ENCODE results near the gene ADD3.
"Not testable (repeated sequence)": the region's sequence is repeated elsewhere in the genome, so short reads cannot be mapped to it uniquely, and the experiment has no call there.

Gene ADD3

DNA sequence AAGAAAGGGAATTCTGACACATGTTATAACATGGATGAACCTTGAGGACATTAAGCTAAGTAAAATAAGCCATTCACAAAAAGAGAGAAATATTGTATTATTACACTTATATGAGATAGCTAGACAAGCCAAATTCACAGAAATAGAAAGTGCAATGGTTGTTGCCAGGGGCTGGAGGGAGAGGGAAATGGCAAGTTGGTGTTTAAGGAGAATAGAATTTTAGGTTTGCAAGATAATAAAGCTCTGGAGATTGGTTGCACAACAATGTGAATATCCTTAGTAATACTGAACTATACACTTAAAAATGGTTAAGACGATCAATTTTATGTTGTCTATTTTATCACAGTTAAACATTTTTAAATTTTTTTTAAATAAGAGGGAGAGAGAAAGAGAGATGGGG is 25.0 kb upstream of the ADD3 start (continued):
- TF ChIP-seq, protein P1, sequence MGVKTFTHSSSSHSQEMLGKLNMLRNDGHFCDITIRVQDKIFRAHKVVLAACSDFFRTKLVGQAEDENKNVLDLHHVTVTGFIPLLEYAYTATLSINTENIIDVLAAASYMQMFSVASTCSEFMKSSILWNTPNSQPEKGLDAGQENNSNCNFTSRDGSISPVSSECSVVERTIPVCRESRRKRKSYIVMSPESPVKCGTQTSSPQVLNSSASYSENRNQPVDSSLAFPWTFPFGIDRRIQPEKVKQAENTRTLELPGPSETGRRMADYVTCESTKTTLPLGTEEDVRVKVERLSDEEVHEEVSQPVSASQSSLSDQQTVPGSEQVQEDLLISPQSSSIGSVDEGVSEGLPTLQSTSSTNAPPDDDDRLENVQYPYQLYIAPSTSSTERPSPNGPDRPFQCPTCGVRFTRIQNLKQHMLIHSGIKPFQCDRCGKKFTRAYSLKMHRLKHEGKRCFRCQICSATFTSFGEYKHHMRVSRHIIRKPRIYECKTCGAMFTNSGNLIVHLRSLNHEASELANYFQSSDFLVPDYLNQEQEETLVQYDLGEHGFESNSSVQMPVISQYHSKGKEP (tag by site-specific recombination; IDR thresholded peaks at IDR 0.05), result no peak

DNA sequence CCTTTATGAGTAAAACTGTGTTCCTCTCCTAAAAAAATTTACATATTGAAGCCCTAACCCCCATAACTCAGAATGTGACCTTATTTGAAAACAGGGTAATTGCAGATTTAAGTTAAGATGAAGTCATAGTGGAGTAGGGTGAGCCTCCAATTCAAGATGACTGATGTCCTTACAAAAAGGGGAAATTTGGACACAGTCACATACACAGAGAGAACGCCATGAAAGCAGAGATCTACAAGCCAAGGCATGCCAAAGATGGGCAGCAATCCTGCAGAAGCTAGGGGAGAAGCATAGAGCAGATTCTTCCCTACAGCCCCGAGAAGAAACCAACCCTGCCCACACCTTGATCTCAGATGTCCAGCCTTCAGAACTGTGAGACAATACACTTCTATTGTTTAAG is 23.8 kb upstream of the ADD3 start:
- no peaks in the 10 kb centered on the region for H3K9me3 ChIP-seq (ENCODE audit: control insufficient read depth, insufficient read depth, low read depth, low read length)
- no peaks in the 10 kb centered on the region; the same call in 1 of the 2 replicates for H3K4me1 ChIP-seq (ENCODE audit: control insufficient read depth, insufficient read depth, low read length)
- H3K4me3 ChIP-seq (ENCODE audit: low read depth, low read length), result no peak overlapping the region
- POLR2A ChIA-PET, result no interaction called here
- CTCF ChIA-PET, result interaction anchor here (0.6 to 0.9 kb wide), 3 partner anchors 22 to 92 kb away, joined by 3 read pairs; no protein-coding TSS in a partner anchor
- no peaks in the 10 kb centered on the region for H3K36me3 ChIP-seq (ENCODE audit: control insufficient read depth in 2 of 2, insufficient read depth in 1 of 2, low read length in 2 of 2)
- H3K27ac ChIP-seq (ENCODE audit: extremely low read depth, low read depth, low read length), result no peak overlapping the region
- TF ChIP-seq, protein P2, sequence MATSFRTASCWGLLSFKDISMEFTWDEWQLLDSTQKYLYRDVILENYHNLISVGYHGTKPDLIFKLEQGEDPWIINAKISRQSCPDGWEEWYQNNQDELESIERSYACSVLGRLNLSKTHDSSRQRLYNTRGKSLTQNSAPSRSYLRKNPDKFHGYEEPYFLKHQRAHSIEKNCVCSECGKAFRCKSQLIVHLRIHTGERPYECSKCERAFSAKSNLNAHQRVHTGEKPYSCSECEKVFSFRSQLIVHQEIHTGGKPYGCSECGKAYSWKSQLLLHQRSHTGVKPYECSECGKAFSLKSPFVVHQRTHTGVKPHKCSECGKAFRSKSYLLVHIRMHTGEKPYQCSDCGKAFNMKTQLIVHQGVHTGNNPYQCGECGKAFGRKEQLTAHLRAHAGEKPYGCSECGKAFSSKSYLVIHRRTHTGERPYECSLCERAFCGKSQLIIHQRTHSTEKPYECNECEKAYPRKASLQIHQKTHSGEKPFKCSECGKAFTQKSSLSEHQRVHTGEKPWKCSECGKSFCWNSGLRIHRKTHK (tag by site-specific recombination; IDR thresholded peaks at IDR 0.05), result no peak
- TF ChIP-seq ZNF707 (tag by site-specific recombination; IDR thresholded peaks at IDR 0.05) (no peak), ZNF510 (tag by site-specific recombination; IDR thresholded peaks at IDR 0.05; ENCODE audit: insufficient replicate concordance) (no peak), ZBTB7A (tag by site-specific recombination; IDR thresholded peaks at IDR 0.05; ENCODE audit: low read depth) (no peak), ZNF426 (tag by site-specific recombination; IDR thresholded peaks at IDR 0.05) (no peak), ZNF324 (tag by site-specific recombination; IDR thresholded peaks at IDR 0.05) (no peak), SCRT2 (tag by site-specific recombination; IDR thresholded peaks at IDR 0.05) (no peak), ZNF544 (tag by site-specific recombination; IDR thresholded peaks at IDR 0.05) (no peak), ZNF596 (tag by site-specific recombination; IDR thresholded peaks at IDR 0.05) (no peak)
- TF ChIP-seq, protein P3, sequence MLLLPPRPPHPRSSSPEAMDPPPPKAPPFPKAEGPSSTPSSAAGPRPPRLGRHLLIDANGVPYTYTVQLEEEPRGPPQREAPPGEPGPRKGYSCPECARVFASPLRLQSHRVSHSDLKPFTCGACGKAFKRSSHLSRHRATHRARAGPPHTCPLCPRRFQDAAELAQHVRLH (tag by site-specific recombination; IDR thresholded peaks at IDR 0.05), result no peak
- TF ChIP-seq, protein P4, sequence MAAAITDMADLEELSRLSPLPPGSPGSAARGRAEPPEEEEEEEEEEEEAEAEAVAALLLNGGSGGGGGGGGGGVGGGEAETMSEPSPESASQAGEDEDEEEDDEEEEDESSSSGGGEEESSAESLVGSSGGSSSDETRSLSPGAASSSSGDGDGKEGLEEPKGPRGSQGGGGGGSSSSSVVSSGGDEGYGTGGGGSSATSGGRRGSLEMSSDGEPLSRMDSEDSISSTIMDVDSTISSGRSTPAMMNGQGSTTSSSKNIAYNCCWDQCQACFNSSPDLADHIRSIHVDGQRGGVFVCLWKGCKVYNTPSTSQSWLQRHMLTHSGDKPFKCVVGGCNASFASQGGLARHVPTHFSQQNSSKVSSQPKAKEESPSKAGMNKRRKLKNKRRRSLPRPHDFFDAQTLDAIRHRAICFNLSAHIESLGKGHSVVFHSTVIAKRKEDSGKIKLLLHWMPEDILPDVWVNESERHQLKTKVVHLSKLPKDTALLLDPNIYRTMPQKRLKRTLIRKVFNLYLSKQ (tag by site-specific recombination; IDR thresholded peaks at IDR 0.05; ENCODE audit: borderline replicate concordance), result no peak

DNA sequence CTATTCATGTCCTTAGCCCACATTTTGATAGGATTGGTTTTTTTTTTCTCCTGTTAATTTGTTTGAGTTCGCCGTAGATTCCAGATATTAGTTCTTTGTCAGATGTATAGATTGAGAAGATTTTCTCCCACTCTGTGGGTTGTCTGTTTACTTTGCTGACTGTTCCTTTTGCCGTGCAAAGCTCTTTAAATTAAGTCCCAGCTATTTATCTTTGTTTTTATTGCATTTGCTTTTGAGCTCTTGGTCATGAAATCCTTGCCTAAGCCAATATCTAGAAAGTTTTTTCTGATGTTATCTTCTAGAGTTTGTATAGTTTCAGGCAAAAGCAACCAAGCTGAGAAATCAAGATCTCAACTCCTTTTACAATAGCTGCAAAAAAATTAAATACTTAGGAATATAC is 22.0 kb upstream of the ADD3 start:
- H3K9me3 ChIP-seq (ENCODE audit: control insufficient read depth, insufficient read depth, low read depth, low read length); H3K27ac ChIP-seq (ENCODE audit: extremely low read depth, low read depth, low read length); CTCF ChIA-PET; H3K36me3 ChIP-seq (ENCODE audit: control insufficient read depth in 2 of 2, insufficient read depth in 1 of 2, low read length in 2 of 2); H3K4me3 ChIP-seq (ENCODE audit: low read depth, low read length); H3K4me1 ChIP-seq (ENCODE audit: control insufficient read depth, insufficient read depth, low read length); POLR2A ChIA-PET: not testable (repeated sequence)
- TF ChIP-seq FEZF1 (tag by site-specific recombination; IDR thresholded peaks at IDR 0.05), result peak; percentile 58

DNA sequence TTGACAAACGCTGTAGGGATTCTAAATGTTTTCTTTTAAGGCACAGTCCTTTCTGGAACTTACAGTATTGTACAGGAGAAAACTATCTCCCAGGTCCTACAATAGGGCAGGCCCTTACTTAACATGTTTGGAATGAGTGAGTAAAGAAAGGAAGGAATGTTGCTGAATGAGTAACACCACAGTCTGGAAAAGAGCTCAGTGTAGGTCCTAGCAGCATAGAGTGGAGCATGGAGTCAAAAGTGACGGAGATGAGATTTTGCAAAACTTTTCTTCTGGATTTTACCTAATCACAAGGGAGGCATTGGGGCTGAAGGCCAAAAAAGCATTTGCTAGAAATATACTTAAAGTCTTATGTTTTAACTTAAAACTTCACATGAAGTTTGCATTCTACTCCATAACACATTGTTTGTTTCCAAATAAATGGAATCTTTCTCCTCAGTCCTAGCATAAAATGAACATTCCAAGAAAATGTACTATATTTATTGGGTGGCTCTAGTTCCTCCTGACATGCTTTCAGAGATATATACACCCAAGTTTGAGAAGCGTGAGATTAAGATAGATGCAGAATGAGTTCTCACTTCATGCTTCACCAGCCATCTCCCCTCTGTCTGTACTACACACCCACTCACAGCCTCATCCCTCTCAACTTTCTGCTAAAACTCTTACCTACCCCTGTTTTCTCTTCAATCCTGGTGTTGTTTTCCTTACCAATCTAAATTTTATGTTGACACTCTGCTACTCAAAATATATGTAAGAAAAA is 20.2 kb upstream of the ADD3 start:
- Histone ChIP-seq H3K4me3 (ENCODE audit: low read depth, low read length) (no peak overlapping the region), H3K9me3 (ENCODE audit: control insufficient read depth, insufficient read depth, low read depth, low read length) (no peaks in the 10 kb centered on the region), H3K27ac (ENCODE audit: extremely low read depth, low read depth, low read length) (no peak overlapping the region), H3K4me1 (ENCODE audit: control insufficient read depth, insufficient read depth, low read length) (no peaks in the 10 kb centered on the region; the same call in 1 of the 2 replicates), H3K36me3 (ENCODE audit: control insufficient read depth in 2 of 2, insufficient read depth in 1 of 2, low read length in 2 of 2) (no peaks in the 10 kb centered on the region)
- ChIA-PET CTCF (interaction anchor here (0.6 to 2.9 kb wide), 4 partner anchors 9 to 211 kb away, joined by 3 to 14 read pairs (median 3); no protein-coding TSS in a partner anchor), POLR2A (interaction anchor here (0.6 to 1.6 kb wide), 2 partner anchors 17 to 20 kb away, joined by 3 to 5 read pairs; partner anchors contain the start of gene ADD3)
- TF ChIP-seq ZNF157 (tag by site-specific recombination; IDR thresholded peaks at IDR 0.05), result no peak
- TF ChIP-seq, protein P2 (tag by site-specific recombination; IDR thresholded peaks at IDR 0.05), result no peak
- TF ChIP-seq KLF8 (tag by site-specific recombination; IDR thresholded peaks at IDR 0.05), result no peak
- no peak for TF ChIP-seq ZNF248 (tag by site-specific recombination; IDR thresholded peaks at IDR 0.05)
- TF ChIP-seq ZNF423 (tag by site-specific recombination; IDR thresholded peaks at IDR 0.05), result no peak
- TF ChIP-seq ZNF830 (tag by site-specific recombination; IDR thresholded peaks at IDR 0.05; ENCODE audit: low read depth), result no peak
- TF ChIP-seq, protein P5, sequence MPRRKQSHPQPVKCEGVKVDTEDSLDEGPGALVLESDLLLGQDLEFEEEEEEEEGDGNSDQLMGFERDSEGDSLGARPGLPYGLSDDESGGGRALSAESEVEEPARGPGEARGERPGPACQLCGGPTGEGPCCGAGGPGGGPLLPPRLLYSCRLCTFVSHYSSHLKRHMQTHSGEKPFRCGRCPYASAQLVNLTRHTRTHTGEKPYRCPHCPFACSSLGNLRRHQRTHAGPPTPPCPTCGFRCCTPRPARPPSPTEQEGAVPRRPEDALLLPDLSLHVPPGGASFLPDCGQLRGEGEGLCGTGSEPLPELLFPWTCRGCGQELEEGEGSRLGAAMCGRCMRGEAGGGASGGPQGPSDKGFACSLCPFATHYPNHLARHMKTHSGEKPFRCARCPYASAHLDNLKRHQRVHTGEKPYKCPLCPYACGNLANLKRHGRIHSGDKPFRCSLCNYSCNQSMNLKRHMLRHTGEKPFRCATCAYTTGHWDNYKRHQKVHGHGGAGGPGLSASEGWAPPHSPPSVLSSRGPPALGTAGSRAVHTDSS (tag by site-specific recombination; IDR thresholded peaks at IDR 0.05), result no peak
- TF ChIP-seq ZNF544 (tag by site-specific recombination; IDR thresholded peaks at IDR 0.05), result no peak

Data from HEK293 (cell line).